Loucy (cell line): ENCODE measurements around the gene FKBP7.

Source experiments
- CTCF ChIP-seq: fragments of 200-600 bp; sonication (generic); conservative IDR thresholded peaks from 2 replicates; pipeline ENCODE4 v1.5.1; 2014; ENCODE audit warnings: mild to moderate bottlenecking, antibody characterized with exemption, low read length
- EZH2phosphoT487 ChIP-seq: fragments of 200-600 bp; IDR thresholded peaks from 2 replicates; pipeline ENCODE4 v1.6.1; 2018; ENCODE audit warnings: antibody characterized with exemption, mild to moderate bottlenecking, moderate library complexity, borderline replicate concordance

- TF ChIP-seq EZH2phosphoT487, result no peak
- no peak for TF ChIP-seq CTCF
Measured at GRCh38 chr2:178415979-178416378, 62.4 kb downstream of the FKBP7 start.
